ENCODE results near the gene ZNF25.
"Not testable (repeated sequence)": the region's sequence is repeated elsewhere in the genome, so short reads cannot be mapped to it uniquely, and the experiment has no call there.

The ZNF25 gene

DNA sequence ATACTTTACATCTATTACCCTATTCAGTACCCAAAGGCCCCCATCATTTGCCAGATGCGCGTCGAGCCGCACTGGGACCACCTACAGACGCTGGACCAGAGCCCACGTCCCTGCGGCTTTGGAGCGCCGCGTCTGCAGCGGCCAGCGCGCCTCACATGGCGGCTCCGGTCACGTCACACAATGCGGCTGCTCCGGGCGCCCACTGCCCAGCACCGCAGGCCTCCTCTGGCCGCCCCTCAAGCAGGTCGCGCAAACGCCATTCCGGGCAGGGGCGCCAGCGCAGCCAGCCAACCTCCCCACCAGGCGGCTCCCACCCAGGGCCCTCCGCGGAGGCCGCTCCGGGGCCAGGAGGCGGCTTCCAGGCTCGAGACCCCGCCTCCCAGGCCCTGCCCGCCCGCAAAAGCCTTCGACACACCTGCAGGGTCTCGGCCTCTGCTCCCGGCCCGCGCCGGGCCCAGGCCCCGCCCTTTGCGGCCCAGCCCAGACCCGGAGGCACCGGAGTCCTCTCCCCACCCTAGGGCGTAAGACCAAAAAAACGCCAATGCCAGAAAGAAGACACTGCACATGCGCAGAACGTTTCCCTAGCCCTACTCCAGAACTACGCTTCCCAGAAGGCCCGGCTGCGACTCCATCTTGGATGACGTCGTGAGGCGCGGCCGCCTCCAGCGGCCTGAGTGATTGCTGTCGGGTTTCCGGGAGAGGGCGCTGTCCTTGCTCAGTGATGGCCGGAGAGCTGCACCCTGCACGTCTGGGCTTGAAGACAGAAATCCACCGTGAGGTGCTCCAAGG, at the start of gene ZNF25:
Gene ZNF25 (minus strand): TSS at position 557 of the 789 bp plus-strand sequence. CDS start 4,925 bp downstream, outside the sequence.
- peak; percentile 95 for DNase-seq (ENCODE audit: low read depth, low spot score)

DNA sequence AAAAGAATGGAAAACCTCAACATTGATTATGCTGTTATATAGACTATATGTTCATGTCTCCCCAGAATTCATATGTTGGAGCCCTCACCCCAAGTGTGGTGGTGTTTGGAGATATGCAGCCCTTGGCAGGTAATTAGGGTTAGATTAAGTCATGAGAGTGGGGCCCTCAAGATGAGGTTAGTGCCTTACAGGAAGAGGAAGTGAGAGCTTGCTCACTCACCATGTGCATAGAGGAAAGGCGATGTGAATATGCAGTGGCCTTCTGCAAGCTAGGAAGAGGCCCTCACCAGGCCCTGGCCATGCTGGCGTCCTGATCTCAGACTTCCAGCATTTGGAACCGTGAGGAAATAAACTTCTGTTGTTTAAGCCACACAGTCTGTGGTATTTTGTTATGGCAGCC, 48.8 kb upstream of the ZNF25 start:
- DNase-seq (ENCODE audit: low read depth, low spot score): no peak

DNA sequence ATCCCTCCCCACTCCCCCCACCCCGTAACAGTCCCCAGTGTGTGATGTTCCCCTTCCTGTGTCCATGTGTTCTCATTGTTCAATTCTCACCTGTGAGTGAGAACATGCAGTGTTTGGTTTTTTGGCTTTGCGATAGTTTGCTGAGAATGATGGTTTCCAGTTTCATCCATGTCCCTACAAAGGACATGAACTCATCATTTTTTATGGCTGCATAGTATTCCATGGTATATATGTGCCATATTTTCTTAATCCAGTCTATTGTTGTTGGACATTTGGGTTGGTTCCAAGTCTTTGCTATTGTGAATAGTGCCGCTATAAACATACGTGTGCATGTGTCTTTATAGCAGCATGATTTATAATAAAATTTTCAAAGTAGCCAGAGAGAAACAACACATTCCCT, 42.7 kb upstream of the ZNF25 start:
- not testable (repeated sequence) for DNase-seq (ENCODE audit: low read depth, low spot score)

DNA sequence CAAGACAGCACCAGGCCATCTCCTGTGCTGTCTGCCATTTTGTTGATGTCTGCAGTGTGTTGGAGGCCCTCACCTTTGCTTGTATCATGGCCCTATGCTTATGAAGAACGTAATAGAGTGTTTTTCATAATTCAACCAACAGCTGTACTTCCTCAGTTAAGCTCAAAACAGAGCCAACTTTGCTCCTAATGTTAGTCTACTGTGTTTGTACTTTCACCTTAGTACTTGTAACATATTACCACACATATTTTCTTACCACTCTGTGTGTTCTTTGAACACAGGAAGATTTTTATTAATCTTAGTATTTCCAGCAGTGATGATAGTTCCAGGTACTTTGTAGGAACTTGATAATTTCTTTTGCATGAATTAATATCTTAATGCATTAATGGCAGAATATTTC, 39.9 kb upstream of the ZNF25 start:
- DNase-seq (ENCODE audit: low read depth, low spot score): no peak

DNA sequence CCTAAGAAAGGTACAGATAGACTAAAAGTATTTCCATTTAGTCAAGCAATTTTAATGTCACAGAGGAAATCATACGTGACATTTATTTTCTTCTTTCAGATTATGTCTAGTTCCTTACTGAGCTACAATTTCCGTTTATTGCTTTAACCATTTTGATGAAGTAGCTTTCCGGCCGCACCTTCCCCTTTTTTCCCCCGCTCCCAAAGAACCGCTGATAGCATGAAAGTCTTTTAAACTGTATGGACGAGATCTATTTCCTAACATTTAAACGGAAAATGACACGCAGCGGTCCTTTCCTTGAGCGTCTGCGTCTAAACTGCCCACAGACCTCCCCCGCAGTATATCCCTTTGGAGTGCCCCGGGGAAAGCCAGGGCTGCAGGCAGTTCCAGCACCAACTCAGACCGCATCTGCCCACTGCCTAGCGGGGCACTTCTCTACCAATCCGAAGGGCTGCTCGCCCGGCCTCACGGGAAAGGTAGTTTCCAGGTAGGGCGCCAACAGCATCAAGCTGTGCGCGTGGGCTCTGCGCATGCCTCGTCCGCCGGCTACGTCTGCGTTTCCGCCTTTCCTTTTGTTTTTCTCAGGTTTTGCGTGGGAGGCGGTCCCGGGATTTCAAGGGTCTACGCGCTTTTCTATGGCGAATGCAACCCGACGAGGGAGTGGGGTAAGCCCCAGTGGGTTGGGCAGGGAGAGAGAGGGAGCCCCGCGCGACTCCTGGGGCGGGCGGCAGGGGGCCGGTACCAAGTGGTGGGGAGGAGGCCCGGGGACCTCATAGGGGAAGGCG, 33.9 kb upstream of the ZNF25 start, which contains the start of gene ZNF33A:
Gene ZNF33A (plus strand): TSS at position 557 of the 785 bp plus-strand sequence. CDS start 1,667 bp downstream, outside the sequence.
- DNase-seq (ENCODE audit: low read depth, low spot score): peak; percentile 59

DNA sequence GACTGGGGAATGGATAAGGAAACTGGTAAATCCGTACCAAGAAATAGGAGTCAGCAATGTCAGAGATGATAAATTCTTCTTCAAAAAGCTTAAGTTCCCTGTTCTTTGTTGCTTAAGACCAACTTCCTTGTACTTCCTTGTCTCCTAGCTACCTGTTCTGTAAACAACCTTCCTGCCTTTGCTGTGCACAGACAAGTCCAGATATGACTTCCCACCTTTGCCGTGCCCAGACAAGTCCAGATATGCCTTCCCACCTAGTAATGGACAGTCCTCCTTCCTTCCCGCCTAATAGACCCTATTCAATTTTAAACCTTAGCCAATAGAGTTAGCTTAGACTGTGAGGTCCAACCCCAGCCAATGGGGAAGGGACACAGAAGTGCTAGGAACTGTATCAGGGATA, 31.5 kb upstream of the ZNF25 start:
- DNase-seq (ENCODE audit: low read depth, low spot score): no peak

DNA sequence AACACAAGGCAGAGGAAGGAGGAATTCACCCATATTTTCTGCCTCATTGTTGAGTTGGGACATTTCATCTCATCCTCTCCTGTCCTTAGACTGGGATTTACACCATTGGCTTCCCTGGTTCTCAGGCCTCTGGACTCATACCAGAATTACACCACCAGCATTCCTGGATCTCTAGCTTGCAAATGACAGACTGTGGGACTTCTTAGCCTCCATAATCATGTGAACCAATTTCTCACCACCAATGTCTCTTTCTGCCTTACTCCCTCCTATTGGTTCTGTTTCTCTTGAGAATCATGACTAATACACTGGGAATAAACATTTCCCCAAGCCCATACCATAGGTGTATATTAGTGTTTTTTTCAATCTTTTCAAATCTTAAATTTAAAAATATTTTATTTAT, 31.1 kb upstream of the ZNF25 start:
- no peak for DNase-seq (ENCODE audit: low read depth, low spot score)

DNA sequence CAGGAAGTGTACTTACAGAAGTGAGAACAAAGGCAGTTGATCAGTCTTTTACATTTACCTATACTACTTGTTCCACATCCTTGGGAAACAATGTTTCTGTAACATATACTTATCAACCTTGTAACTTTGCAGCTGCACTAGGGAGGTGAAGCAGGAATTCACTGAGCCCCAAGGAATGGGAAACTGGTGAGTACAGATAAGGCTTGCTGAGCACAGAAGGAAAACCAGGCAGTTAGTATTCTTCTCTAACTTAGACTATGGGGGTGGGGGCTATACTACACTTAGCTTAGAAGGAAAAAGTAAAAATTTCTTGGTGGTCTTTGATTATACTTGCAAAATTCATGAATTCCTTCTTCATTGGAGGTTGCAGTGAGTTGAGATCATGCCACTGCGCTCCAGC, 27.1 kb upstream of the ZNF25 start:
- DNase-seq (ENCODE audit: low read depth, low spot score): no peak

DNA sequence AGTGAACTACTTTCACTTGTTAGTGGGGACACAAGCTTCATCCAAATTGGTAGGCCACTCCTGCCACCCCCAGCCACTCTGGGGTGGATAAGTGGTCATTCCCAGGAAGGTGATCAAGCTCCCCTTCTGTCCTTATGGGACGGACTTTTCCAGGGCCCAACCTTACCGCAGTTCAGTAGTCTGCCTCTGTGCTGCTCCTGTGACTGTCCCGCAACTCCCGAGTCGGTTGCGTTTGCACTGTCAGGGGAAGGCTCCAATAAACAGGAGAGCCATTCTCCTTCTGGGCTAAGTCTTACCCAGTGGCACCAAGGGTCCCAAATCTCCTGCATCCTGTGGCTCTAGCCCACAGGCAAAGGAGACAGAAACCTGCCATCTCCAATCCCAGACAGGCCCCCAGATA, 26.6 kb upstream of the ZNF25 start:
- DNase-seq (ENCODE audit: low read depth, low spot score): no peak

DNA sequence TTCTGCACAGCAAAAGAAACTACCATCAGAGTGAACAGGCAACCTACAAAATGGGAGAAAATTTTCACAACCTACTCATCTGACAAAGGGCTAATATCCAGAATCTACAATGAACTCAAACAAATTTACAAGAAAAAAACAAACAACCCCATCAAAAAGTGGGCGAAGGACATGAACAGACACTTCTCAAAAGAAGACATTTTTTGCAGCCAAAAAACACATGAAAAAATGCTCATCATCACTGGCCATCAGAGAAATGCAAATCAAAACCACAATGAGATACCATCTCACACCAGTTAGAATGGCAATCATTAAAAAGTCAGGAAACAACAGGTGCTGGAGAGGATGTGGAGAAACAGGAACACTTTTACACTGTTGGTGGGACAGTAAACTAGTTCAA, 24.0 kb upstream of the ZNF25 start:
- DNase-seq (ENCODE audit: low read depth, low spot score): not testable (repeated sequence)

DNA sequence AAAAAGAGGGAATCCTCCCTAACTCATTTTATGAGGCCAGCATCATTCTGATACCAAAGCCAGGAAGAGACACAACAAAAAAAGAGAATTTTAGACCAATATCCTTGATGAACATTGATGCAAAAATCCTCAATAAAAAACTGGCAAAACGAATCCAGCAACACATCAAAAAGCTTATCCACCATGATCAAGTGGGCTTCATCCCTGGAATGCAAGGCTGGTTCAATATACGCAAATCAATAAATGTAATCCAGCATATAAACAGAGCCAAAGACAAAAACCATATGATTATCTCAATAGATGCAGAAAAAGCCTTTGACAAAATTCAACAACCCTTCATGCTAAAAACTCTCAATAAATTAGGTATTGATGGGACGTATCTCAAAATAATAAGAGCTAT, 22.5 kb upstream of the ZNF25 start:
- DNase-seq (ENCODE audit: low read depth, low spot score): not testable (repeated sequence)

DNA sequence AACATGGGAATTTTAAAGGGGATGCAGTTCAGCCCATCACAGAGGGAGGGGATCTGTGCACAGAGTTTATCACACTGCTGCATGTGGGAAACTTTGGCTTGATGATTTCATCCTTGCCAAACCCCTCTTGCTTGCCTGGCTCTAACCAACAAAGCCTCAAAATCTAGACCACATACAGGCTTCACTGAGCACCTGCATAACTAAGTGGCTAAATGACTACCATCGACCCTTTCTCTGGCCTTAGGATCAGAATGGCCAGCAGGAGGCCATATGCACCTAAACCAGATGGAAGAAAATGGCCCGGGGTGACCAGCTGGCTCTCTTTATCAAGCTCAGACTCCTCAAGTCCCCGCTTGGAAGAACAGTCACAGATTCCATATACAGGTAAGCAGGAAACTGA, 15.6 kb upstream of the ZNF25 start:
- no peak for DNase-seq (ENCODE audit: low read depth, low spot score)

DNA sequence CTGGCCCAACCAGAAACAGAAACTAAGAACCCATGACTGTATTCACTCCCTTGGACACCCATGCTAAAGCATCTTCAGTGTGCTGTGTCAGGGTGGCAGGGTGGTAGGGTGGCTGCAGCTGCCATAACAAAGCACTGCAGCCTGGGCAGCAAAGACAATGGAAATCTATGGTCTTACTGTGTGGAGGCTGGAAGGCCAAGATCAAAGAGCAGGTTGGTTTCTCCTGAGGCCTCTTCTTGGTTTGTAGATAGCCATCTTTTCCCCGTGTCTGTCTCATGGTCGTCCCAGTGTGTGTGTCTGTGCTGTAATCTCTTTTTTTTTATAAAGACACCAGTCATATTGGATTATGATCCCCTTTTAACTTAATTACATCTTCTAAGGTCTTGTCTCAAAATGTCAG, 15.2 kb upstream of the ZNF25 start:
- no peak for DNase-seq (ENCODE audit: low read depth, low spot score)

DNA sequence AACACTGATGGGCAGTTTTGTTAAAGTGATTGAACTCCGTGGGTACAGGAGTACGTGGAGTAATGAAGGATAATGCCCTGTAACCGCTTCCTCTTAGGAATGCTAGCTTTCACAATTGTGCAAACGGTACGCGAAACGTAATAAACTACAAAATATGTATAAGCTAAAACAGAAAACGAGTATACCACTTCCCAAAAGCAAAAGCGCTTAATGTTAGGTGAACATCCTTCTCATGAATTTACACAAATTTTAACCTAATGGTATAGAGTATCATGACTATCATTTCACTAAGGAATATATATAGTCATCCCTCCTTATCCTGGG, 395 bp upstream of the ZNF25 start:
- DNase-seq (ENCODE audit: low read depth, low spot score): no peak

DNA sequence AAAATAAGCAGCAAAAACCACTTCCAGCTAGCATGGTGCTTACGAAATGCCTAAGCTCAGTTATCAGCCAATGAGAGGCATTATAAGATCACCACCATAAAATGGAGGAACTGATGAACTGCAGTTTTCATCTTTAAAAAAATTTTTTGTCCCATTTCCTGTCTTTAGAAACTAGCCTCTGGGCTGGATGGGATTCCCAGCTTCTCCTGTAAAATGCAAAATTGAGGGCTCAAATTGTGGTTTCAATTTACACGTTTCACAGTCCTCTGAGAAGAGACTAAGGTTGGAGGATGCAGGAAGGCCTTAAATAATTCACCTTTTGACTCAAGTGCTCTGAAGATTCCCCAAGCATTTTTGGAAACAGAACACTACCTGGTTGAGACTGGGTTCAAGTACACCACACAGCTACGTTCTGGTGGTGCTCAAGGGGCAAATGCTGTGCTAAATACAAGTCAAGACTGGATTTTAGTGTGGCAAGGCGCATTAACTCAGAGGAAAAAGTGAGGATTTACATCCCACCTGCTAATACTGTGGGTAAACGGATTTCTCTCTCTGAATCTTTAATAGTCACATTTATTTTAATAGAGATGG, 951 bp downstream of the ZNF25 start:
- DNase-seq (ENCODE audit: low read depth, low spot score): no peak

DNA sequence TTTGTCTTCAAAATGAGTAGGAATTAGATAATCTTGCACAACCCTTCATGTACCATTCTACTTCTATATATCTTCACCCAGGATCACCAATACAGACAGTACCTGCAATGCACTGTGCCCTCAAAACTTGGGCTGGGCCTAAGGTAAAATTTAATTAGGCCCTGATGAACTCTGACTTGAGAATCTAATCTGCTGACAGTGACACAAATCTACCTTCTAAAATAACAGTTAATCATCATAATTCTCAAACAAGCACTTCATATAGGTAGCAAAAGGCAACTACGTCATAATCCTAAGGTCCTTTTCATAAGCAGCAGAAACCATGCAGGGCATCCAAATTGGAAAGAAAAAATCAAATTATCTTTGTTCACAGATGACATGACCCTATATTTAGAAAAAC, 4.1 kb downstream of the ZNF25 start:
- no peak for DNase-seq (ENCODE audit: low read depth, low spot score)

DNA sequence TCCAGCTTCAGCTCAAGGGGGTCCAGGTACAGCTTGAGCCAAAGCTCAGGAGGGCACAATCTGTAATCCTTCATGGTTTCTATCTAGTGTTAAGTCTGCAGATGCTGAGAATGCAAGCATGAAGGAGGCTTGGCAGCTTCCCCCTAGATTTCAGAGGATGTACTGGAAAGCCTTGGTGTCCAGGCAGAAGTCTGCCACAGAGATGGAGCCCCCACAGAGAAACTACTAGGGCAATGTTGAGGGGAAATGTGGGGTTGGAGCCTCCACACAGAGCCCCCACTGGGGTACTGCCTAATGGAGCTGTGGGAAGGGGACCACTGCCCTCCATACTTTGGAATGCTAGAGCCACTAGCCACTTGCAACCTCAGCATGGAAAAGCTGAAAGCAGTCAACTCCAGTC, 11.4 kb downstream of the ZNF25 start:
- DNase-seq (ENCODE audit: low read depth, low spot score): no peak

DNA sequence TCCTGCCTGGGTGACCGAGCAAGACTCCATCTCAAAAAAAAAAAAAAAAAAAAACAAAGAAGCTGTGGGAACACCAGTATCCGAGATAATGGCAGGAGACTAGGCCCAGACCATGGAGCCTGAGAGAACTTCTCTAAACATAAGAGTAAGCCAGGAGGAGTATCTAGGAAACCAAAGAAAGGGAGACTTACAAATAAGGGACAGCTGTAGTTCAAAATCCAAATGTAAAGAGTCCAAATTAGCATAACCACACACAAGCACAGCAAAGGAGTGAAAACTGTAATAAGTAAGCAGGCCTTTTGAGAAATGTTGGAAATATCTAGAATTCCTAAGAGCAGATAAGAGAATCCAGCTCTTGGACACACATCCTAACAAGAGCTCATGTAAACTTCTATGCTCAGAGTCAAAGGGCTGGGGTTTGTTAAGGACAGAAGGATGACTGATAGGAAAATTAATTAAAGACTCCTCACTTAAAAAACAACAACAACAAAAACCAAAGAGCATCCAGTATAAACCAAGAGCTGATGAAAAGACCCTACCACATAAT, 15.8 kb downstream of the ZNF25 start:
- DNase-seq (ENCODE audit: low read depth, low spot score): no peak

DNA sequence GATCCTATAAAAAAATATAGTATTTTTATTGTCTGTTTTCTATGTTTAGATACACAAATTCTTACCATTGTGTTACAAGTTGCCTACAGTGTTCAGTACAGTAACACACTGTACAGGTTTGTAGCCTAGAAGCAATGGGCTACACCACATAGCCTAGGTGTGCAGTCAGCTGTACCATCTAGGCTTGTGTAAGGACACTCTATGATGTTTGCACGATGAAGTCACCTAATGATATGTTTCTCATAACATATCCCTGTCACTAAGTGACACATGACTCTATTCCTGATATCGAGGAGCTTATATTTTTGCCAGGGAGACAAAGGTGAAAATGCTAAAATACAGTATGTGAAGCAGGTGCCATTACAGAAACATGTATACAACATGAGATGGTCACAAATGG, 18.6 kb downstream of the ZNF25 start:
- no peak for DNase-seq (ENCODE audit: low read depth, low spot score)

DNA sequence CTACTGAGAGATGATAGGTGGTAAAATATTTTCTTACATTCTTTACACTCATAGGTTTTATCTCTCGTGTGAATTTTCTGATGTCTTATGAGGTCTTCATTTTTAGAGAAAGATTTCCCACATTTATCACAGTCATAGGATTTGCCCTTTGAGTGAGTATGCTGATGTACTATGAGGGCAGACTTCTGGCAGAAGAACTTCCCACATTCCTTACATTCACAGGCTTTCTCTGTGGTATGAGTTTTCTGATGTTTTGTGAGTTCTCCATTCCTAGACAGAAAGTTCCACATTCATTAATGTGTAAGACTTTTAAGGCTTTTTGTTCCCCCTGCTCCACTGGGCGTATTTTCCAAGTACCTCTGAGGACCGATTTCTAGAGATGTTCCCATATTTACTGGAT, 23.5 kb downstream of the ZNF25 start:
- no peak for DNase-seq (ENCODE audit: low read depth, low spot score)

DNA sequence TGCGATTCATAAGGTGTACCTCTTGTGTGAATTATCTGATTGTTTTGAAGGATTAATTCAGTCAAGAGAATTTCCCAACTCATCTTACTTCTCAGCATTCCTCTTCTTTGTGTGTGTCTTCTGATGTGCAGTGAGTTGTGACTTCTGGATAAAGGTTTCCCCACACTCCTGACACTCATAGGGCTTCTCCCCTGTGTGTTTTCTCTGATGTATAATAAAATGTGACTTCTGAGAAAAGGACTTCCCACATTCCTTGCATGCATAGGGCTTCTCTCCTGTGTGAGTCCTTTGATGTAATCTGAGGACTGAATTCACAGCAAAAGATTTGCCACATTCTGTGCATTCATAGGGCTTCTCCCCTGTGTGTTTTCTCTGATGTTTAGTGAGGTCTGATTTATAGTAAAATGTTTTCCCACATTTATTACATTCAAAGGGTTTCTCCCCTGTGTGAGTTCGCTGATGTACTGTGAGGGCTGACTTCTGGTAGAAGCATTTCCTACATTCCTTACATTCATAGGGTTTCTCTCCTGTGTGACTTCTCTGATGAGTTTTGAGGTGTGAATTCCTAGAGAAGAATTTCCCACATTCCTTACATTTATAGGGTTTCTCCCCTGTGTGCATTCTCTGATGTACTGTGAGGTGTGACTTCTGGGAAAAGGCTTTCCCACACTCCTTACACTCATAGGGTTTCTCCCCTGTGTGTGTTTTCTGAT, 24.2 kb downstream of the ZNF25 start:
- DNase-seq (ENCODE audit: low read depth, low spot score): no peak

DNA sequence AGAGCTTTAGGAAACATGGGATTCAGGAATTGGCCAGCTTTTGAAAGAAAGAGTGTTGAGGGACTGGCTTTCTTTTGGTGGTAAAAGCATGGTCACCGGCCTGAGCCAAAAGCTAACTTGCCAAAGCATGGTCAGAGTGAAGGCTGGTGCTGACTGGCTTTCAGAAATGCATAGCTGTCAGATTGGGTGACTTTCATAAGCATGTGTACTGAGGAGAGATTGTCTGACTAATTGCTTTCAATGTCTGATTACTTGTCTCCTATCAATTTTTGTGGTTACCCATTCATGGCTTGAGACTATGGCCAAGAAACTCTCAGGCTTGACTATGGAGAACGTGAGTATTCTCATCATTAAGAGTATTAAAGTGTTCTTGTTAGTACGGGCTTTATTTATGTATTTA, 28.2 kb downstream of the ZNF25 start:
- no peak for DNase-seq (ENCODE audit: low read depth, low spot score)

Data from smooth muscle cell of the brain vasculature (primary cell).